CD14-positive monocyte (primary cell): Measurements from ENCODE around the gene CENPU. TPM values are rescaled to one million over a fixed set of nuclear protein-coding genes. Genes with fewer than 3 reads are reported as not detected.
A peak's percentile ranks its signal among the peaks of the same experiment; 100 is the strongest.

Experiments used
- DNase-seq, 3 donors: peaks; one replicate each; pipeline ENCODE4 v3.0.0-alpha.2; 2011 to 2022
- H2AFZ ChIP-seq: 2 replicates; pipeline ENCODE4 v1.6.0; 2012; ENCODE audit warnings: mild to moderate bottlenecking, low read depth, low read length, inconsistent platforms; ENCODE audit not compliant: insufficient read depth, poor library complexity, severe bottlenecking
- H3K27ac ChIP-seq, 2 donors: 1 replicate in 1 of 2; 2 replicates in 1 of 2; pipeline ENCODE4 v1.5.1; 2012 to 2013; ENCODE audit warnings: low read length in 2 of 2, control low read depth in 1 of 2, inconsistent platforms in 1 of 2, low read depth in 1 of 2, mild to moderate bottlenecking in 1 of 2
- H3K27me3 ChIP-seq, 2 donors: one replicate each; pipeline versions ENCODE4 v1.6.0 to v1.6.1; 2011 to 2013; ENCODE audit warnings: low read length in 2 of 2; ENCODE audit not compliant: control insufficient read depth in 2 of 2, insufficient read depth in 2 of 2
- H3K36me3 ChIP-seq, 2 donors: replicated peaks in 1 of 2; 1 replicate in 1 of 2; 2 replicates in 1 of 2; pipeline versions ENCODE4 v1.5.1 to v1.6.1; 2012 to 2013; ENCODE audit warnings: low read length in 2 of 2, control low read depth in 1 of 2, inconsistent platforms in 1 of 2, mild to moderate bottlenecking in 1 of 2; ENCODE audit not compliant: insufficient read depth in 2 of 2, control insufficient read depth in 1 of 2
- H3K4me1 ChIP-seq, 2 donors: 1 replicate in 1 of 2; 2 replicates in 1 of 2; pipeline versions ENCODE4 v1.5.1 to v1.6.1; 2012 to 2013; ENCODE audit warnings: low read length in 2 of 2, control low read depth in 1 of 2, inconsistent platforms in 1 of 2, mild to moderate bottlenecking in 1 of 2, moderate library complexity in 1 of 2; ENCODE audit not compliant: insufficient read depth in 2 of 2, control insufficient read depth in 1 of 2
- H3K4me2 ChIP-seq: replicated peaks from 2 replicates; pipeline ENCODE3; 2012; ENCODE audit warnings: low read length, moderate library complexity, mild to moderate bottlenecking; ENCODE audit not compliant: poor library complexity, severe bottlenecking; ENCODE audit errors: extremely low read depth
- H3K4me3 ChIP-seq, 3 experiments: fragments of 200-600 bp in 1 of 3; sonication (generic) in 1 of 3; replicated peaks in 1 of 3; 1 replicate in 2 of 3; 2 replicates in 1 of 3; pipeline ENCODE4 v1.5.1; 2011 to 2013; ENCODE audit warnings: low read length in 3 of 3, mild to moderate bottlenecking in 3 of 3, control low read depth in 2 of 3, low read depth in 2 of 3, inconsistent platforms in 1 of 3, moderate library complexity in 1 of 3
- H3K79me2 ChIP-seq: 2 replicates; pipeline ENCODE4 v1.6.0; 2012; ENCODE audit warnings: mild to moderate bottlenecking, control low read depth, inconsistent platforms, low read length, moderate library complexity; ENCODE audit not compliant: insufficient read depth
- H3K9ac ChIP-seq: 2 replicates; pipeline ENCODE4 v1.6.0; 2017; ENCODE audit warnings: low read length, mild to moderate bottlenecking; ENCODE audit not compliant: insufficient read depth, poor library complexity, severe bottlenecking
- H3K9me3 ChIP-seq, 2 donors: replicated peaks in 1 of 2; 1 replicate in 1 of 2; 2 replicates in 1 of 2; pipeline versions ENCODE4 v1.5.1 to v1.6.1; 2012 to 2013; ENCODE audit warnings: low read length in 2 of 2, control low read depth in 1 of 2; ENCODE audit not compliant: control insufficient read depth in 1 of 2, insufficient read depth in 1 of 2
- H4K20me1 ChIP-seq: 2 replicates; pipeline ENCODE4 v1.6.0; 2012; ENCODE audit warnings: mild to moderate bottlenecking, low read length, control low read depth, moderate library complexity; ENCODE audit not compliant: insufficient read depth
- H3K27ac Mint-ChIP-seq, 7 donors: one replicate each; pipeline ENCODE4 v1.8.0; 2020; ENCODE audit warnings: mild to moderate bottlenecking in 7 of 7, mixed read lengths in 7 of 7, moderate library complexity in 6 of 7, inconsistent platforms in 2 of 7
- H3K27me3 Mint-ChIP-seq, 3 donors: one replicate each; pipeline ENCODE4 v1.8.0; 2021 to 2022; ENCODE audit warnings: low read depth in 3 of 3, mild to moderate bottlenecking in 3 of 3, mixed read lengths in 3 of 3, moderate library complexity in 3 of 3, inconsistent platforms in 1 of 3
- H3K36me3 Mint-ChIP-seq, 2 donors: one replicate each; pipeline ENCODE4 v1.8.0; 2020; ENCODE audit warnings: mixed read lengths in 2 of 2, inconsistent platforms in 1 of 2, mild to moderate bottlenecking in 1 of 2
- H3K4me1 Mint-ChIP-seq: one replicate; pipeline ENCODE4 v1.8.0; 2020; ENCODE audit warnings: mild to moderate bottlenecking, mixed read lengths
- H3K4me3 Mint-ChIP-seq, 2 donors: one replicate each; pipeline ENCODE4 v1.8.0; 2020; ENCODE audit warnings: mild to moderate bottlenecking in 2 of 2, mixed read lengths in 2 of 2, moderate library complexity in 1 of 2
- H3K9me3 Mint-ChIP-seq, 7 donors: one replicate each; pipeline ENCODE4 v1.8.0; 2020 to 2022; ENCODE audit warnings: mixed read lengths in 7 of 7, mild to moderate bottlenecking in 6 of 7, moderate library complexity in 6 of 7, inconsistent platforms in 2 of 7
- WGBS: methylation state at CpG from one replicate; pipeline ENCODE4 v1.1.5; 2013; ENCODE audit warnings: missing lambda C conversion rate; ENCODE audit not compliant: insufficient coverage; 5-methylcytosine and 5-hydroxymethylcytosine counted together
- intact Hi-C, 2 donors: fragments of 100-400 bp; cut with micrococcal nuclease; formaldehyde crosslinking; loops; one replicate each; pipeline versions ENCODE4 v1.15.0 to v1.15.1; 2023
- polyA plus RNA-seq, 3 donors: library from polyadenylated mRNA; depleted of rRNA in 1 of 3; unstranded in 2 of 3; stranded (reverse) in 1 of 3; fragments of 300-500 nt in 2 of 3; fragments of >200 nt in 1 of 3; fragmentation: Illumina TruSeq in 2 of 3; gene quantifications; 1 replicate in 2 of 3; 2 replicates in 1 of 3; pipeline ENCODE4 v1.2.3, GENCODE V29; 2012 to 2021
- TF ChIP-seq, protein P1 (sequence below): fragments of 200-600 bp; IDR thresholded peaks from one replicate; pipeline ENCODE4 v1.8.0; 2022; ENCODE audit warnings: antibody characterized with exemption, mild to moderate bottlenecking

The CENPU gene
- polyA plus RNA-seq, 3 donors, result 1.2 to 1.6 (median 1.5) TPM

DNA sequence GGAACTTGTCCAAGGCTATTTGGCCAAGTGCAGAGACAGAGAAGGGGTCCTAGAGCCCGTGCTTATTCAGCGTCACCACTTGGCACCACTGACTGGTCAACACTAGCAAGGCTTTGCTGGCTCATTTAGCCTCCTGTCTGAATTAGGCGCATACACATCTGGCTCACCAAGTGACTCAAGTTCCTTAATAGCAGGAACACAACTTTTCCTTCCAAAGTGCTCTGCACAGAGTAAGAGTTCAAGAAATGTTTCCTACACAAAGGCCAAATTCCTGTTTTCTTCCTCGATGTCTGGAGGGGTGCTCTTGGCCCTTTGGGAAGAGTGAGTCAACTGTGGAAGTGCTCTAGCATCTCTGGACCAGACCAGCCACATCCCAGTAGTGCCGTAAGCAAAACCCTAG is 26.8 kb upstream of the CENPU start:
- Mint-ChIP-seq H3K27me3 (no peaks in the 10 kb centered on the region), H3K9me3 (no peaks in the 10 kb centered on the region), H3K27ac (peak overlapping the region in 2 of 7 donors; percentile 1 to 16), H3K36me3 (peaks cover 84 to 94% of the 10 kb centered on the region in 2 donors), H3K4me1 (peaks cover 6% of the 10 kb centered on the region), H3K4me3 (no peak overlapping the region)
- Histone ChIP-seq H3K27ac (no peak overlapping the region), H3K27me3 (no peaks in the 10 kb centered on the region), H4K20me1 (peaks cover 73% of the 10 kb centered on the region), H3K36me3 (peaks cover 86 to 96% of the 10 kb centered on the region in 2 donors), H2AFZ (no peak overlapping the region), H3K4me3 (no peak overlapping the region), H3K9ac (no peak overlapping the region), H3K9me3 (no peaks in the 10 kb centered on the region), H3K4me2 (no peak overlapping the region), H3K4me1 (no peaks in the 10 kb centered on the region), H3K79me2 (no peaks in the 10 kb centered on the region)
- TF ChIP-seq, protein P1, sequence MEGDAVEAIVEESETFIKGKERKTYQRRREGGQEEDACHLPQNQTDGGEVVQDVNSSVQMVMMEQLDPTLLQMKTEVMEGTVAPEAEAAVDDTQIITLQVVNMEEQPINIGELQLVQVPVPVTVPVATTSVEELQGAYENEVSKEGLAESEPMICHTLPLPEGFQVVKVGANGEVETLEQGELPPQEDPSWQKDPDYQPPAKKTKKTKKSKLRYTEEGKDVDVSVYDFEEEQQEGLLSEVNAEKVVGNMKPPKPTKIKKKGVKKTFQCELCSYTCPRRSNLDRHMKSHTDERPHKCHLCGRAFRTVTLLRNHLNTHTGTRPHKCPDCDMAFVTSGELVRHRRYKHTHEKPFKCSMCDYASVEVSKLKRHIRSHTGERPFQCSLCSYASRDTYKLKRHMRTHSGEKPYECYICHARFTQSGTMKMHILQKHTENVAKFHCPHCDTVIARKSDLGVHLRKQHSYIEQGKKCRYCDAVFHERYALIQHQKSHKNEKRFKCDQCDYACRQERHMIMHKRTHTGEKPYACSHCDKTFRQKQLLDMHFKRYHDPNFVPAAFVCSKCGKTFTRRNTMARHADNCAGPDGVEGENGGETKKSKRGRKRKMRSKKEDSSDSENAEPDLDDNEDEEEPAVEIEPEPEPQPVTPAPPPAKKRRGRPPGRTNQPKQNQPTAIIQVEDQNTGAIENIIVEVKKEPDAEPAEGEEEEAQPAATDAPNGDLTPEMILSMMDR, result no peak
- intact Hi-C loops, result no loop called here
- WGBS, result 100% methylated on average over 3 of the region's 5 CpGs
- DNase-seq, result no peak

DNA sequence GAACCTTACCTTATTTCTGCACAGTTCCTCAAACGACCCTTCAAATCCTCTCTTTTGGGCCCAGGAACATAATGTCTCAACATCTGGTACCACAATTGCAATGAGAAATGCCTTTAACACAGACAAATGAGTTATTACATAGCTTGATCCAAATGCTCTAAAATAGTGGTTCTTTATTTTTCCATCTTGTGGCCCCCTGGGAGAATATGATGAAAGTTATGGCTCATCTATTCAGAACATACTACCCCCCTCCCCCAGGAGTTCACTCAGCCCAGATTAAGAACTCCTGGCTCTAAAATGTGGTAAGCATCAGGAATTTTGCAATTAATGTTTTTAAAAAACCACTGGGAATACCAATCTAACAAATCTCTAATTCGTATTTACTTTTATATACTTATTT is 23.9 kb upstream of the CENPU start:
- H3K9me3 ChIP-seq, result no peaks in the 10 kb centered on the region
- H3K27me3 Mint-ChIP-seq, result no peaks in the 10 kb centered on the region
- no peak overlapping the region for H2AFZ ChIP-seq
- H3K4me3 ChIP-seq, result no peak overlapping the region
- H3K27me3 ChIP-seq, result no peaks in the 10 kb centered on the region
- H3K79me2 ChIP-seq, result no peaks in the 10 kb centered on the region
- H3K36me3 Mint-ChIP-seq, result peaks cover 83 to 94% of the 10 kb centered on the region in 2 donors
- intact Hi-C loops, result no loop called here
- H4K20me1 ChIP-seq, result peaks cover 53% of the 10 kb centered on the region
- H3K4me1 Mint-ChIP-seq, result peaks cover 9% of the 10 kb centered on the region
- no peak overlapping the region for H3K4me2 ChIP-seq
- DNase-seq, result no peak
- no peak overlapping the region for H3K9ac ChIP-seq
- H3K9me3 Mint-ChIP-seq, result peaks cover 0 to 3% (median 0%) of the 10 kb centered on the region in 7 donors
- no peak overlapping the region for H3K27ac Mint-ChIP-seq
- peaks cover 0 to 3% of the 10 kb centered on the region in 2 donors for H3K4me1 ChIP-seq
- TF ChIP-seq, protein P1, result no peak
- WGBS, result no CpG with 5 or more reads among the region's 2 CpGs
- no peak overlapping the region for H3K27ac ChIP-seq
- H3K4me3 Mint-ChIP-seq, result no peak overlapping the region
- H3K36me3 ChIP-seq, result peaks cover 77 to 96% of the 10 kb centered on the region in 2 donors
